IMR-90 (cell line): ENCODE data around the gene CCR3. TPM values are rescaled to one million over a fixed set of nuclear protein-coding genes. Genes with fewer than 3 reads are reported as not detected.

Experiments
- ATAC-seq: fragments of 200-7000 bp; cut with Tn5 transposase; 2 replicates; pipeline ENCODE4 v1.9.1; 2020; ENCODE audit warnings: low read depth, mild to moderate bottlenecking, moderate library complexity
- BruUV-seq: library from RNA; stranded (reverse); fragments of 400-500 nt; replicated peaks from 2 replicates; lab custom pipeline; 2021; lab: Mats Ljungman, UMichigan
- CTCF ChIA-PET: fragments of 300-600 bp; formaldehyde crosslinking; extraction: SDS; loops from one replicate; lab custom pipeline; 2021; ENCODE audit warnings: antibody characterized with exemption; lab: Yijun Ruan, JAX
- POLR2A ChIA-PET: fragments of 300-600 bp; sonication (Branson Sonifier 250); formaldehyde crosslinking; loops from one replicate; lab custom pipeline; 2022; ENCODE audit warnings: antibody characterized with exemption; ENCODE audit not compliant: unreplicated experiment; lab: Charles Lee
- DNase-seq: peaks from one replicate; pipeline ENCODE4 v3.0.0; 2013
- H2AFZ ChIP-seq: replicated peaks from 2 replicates; pipeline ENCODE3; 2013; ENCODE audit warnings: low read length, mild to moderate bottlenecking; ENCODE audit not compliant: poor library complexity
- H2AK5ac ChIP-seq: 2 replicates; pipeline ENCODE4 v1.6.1; 2013; ENCODE audit warnings: low read depth, low read length, inconsistent platforms
- H2AK9ac ChIP-seq: replicated peaks from 2 replicates; pipeline ENCODE3; 2013; ENCODE audit warnings: mild to moderate bottlenecking, low read depth, low read length, moderate library complexity; ENCODE audit not compliant: poor library complexity
- H2BK120ac ChIP-seq: 2 replicates; pipeline ENCODE4 v1.6.1; 2013; ENCODE audit warnings: low read depth, low read length, inconsistent platforms
- H2BK15ac ChIP-seq: 3 replicates; pipeline ENCODE4 v1.6.1; 2013; ENCODE audit warnings: low read depth, low read length, inconsistent platforms
- H2BK20ac ChIP-seq: 2 replicates; pipeline ENCODE4 v1.6.1; 2013; ENCODE audit warnings: low read depth, mild to moderate bottlenecking, inconsistent platforms, low read length, moderate library complexity
- H2BK5ac ChIP-seq: 2 replicates; pipeline ENCODE4 v1.6.1; 2013; ENCODE audit warnings: mild to moderate bottlenecking, low read depth, low read length, inconsistent platforms; ENCODE audit not compliant: poor library complexity, severe bottlenecking
- H3K14ac ChIP-seq: replicated peaks from 2 replicates; pipeline ENCODE4 v1.6.1; 2013; ENCODE audit warnings: low read depth, low read length, inconsistent platforms
- H3K18ac ChIP-seq: 2 replicates; pipeline ENCODE4 v1.6.1; 2013; ENCODE audit warnings: low read depth, low read length, control low read depth
- H3K23ac ChIP-seq: 2 replicates; pipeline ENCODE4 v1.6.1; 2013; ENCODE audit warnings: low read depth, low read length, inconsistent platforms
- H3K27ac ChIP-seq: 2 replicates; pipeline ENCODE4 v1.5.1; 2013; ENCODE audit warnings: mild to moderate bottlenecking, control low read depth, low read length; ENCODE audit not compliant: insufficient read depth
- H3K27me3 ChIP-seq: 2 replicates; pipeline ENCODE4 v1.6.1; 2013; ENCODE audit warnings: low read length; ENCODE audit not compliant: control insufficient read depth, insufficient read depth
- H3K36me3 ChIP-seq: 2 replicates; pipeline ENCODE4 v1.6.1; 2013; ENCODE audit warnings: low read length, mixed read lengths; ENCODE audit not compliant: control insufficient read depth, insufficient read depth
- H3K4ac ChIP-seq: 2 replicates; pipeline ENCODE4 v1.6.1; 2013; ENCODE audit warnings: low read depth, low read length, inconsistent platforms
- H3K4me1 ChIP-seq: 2 replicates; pipeline ENCODE4 v1.6.1; 2013; ENCODE audit warnings: low read length, mixed read lengths; ENCODE audit not compliant: control insufficient read depth, insufficient read depth
- H3K4me2 ChIP-seq: 2 replicates; pipeline ENCODE4 v1.6.1; 2013; ENCODE audit warnings: low read depth, mild to moderate bottlenecking, control low read depth, low read length, moderate library complexity
- H3K4me3 ChIP-seq: 2 replicates; pipeline ENCODE4 v1.5.1; 2013; ENCODE audit warnings: low read depth, mild to moderate bottlenecking, control low read depth, low read length, moderate library complexity; ENCODE audit not compliant: insufficient read depth
- H3K56ac ChIP-seq: 2 replicates; pipeline ENCODE4 v1.6.1; 2013; ENCODE audit warnings: low read length, inconsistent platforms; ENCODE audit not compliant: insufficient read depth; ENCODE audit errors: extremely low read depth
- H3K79me1 ChIP-seq, 2 experiments: 2 replicates each; pipeline ENCODE4 v1.6.1; 2013; ENCODE audit warnings: low read length in 2 of 2, inconsistent platforms in 1 of 2, low read depth in 1 of 2
- H3K9ac ChIP-seq: 2 replicates; pipeline ENCODE4 v1.6.1; 2013; ENCODE audit warnings: low read depth, low read length, control low read depth
- H3K9me1 ChIP-seq: 2 replicates; pipeline ENCODE4 v1.6.1; 2013; ENCODE audit warnings: low read length, inconsistent platforms; ENCODE audit not compliant: insufficient read depth
- H3K9me3 ChIP-seq: 2 replicates; pipeline ENCODE4 v1.6.1; 2013; ENCODE audit warnings: low read length; ENCODE audit not compliant: control insufficient read depth, insufficient read depth
- H4K20me1 ChIP-seq: 2 replicates; pipeline ENCODE4 v1.6.1; 2013; ENCODE audit warnings: low read length, inconsistent platforms; ENCODE audit not compliant: insufficient read depth
- H4K5ac ChIP-seq: 2 replicates; pipeline ENCODE4 v1.6.1; 2013; ENCODE audit warnings: mild to moderate bottlenecking, low read depth, low read length, control low read depth
- H4K8ac ChIP-seq, 2 experiments: 2 replicates each; pipeline ENCODE4 v1.6.1; 2013; ENCODE audit warnings: low read depth in 2 of 2, low read length in 2 of 2, control low read depth in 1 of 2, inconsistent platforms in 1 of 2
- H4K91ac ChIP-seq: 2 replicates; pipeline ENCODE4 v1.6.1; 2013; ENCODE audit warnings: low read depth, low read length, inconsistent platforms; ENCODE audit not compliant: insufficient read depth
- MXI1 ChIP-seq: IDR thresholded peaks from 2 replicates; pipeline ENCODE4 v1.6.1; 2012; ENCODE audit warnings: low read depth, mild to moderate bottlenecking, low read length, moderate library complexity, borderline replicate concordance
- RAD21 ChIP-seq: IDR thresholded peaks from 2 replicates; pipeline ENCODE4 v1.6.1; 2012; ENCODE audit warnings: low read length, improper control_type of control experiment
- SMC3 ChIP-seq: fragments of 150-350 bp; IDR thresholded peaks from 2 replicates; pipeline ENCODE4 v1.6.1; 2016; ENCODE audit warnings: low read depth, mild to moderate bottlenecking, antibody characterized with exemption, low read length, moderate library complexity
- USF2 ChIP-seq: fragments of 150-350 bp; IDR thresholded peaks from 2 replicates; pipeline ENCODE4 v1.6.1; 2017; ENCODE audit warnings: mild to moderate bottlenecking, antibody characterized with exemption, low read length, low read depth
- WGBS, 2 experiments: methylation state at CpG; one replicate each; pipeline versions ENCODE4 v1.1.5 to v1.1.7; 2013; ENCODE audit warnings: missing lambda C conversion rate in 2 of 2; ENCODE audit not compliant: insufficient read length in 1 of 2; ENCODE audit errors: extremely low coverage in 2 of 2; 5-methylcytosine and 5-hydroxymethylcytosine counted together
- dilution Hi-C: fragments of 300-500 bp; cut with HindIII; formaldehyde crosslinking; loops from one replicate; pipeline ENCODE4 v1.14.3; 2018; ENCODE audit warnings: low sequenced_read_pairs; ENCODE audit not compliant: unreplicated experiment
- in situ Hi-C: fragments of 300-500 bp; cut with MboI; formaldehyde crosslinking; loops from 3 replicates; pipeline ENCODE4 v1.14.3; 2019; ENCODE audit warnings: low sequenced_read_pairs, inconsistent platforms, mixed read lengths
- intact Hi-C: fragments of 100-400 bp; cut with micrococcal nuclease; formaldehyde crosslinking; loops from 2 replicates; pipeline ENCODE4 v1.10.0; 2022
- polyA plus RNA-seq, 3 experiments: library from polyadenylated mRNA; depleted of rRNA; stranded (reverse); fragments of >200 nt; gene quantifications; 2 replicates each; pipeline ENCODE4 v1.2.3, GENCODE V29; 2012; ENCODE audit warnings: low replicate concordance in 1 of 3
- total RNA-seq: library from RNA; depleted of rRNA; stranded (reverse); fragments of >200 nt; gene quantifications from 2 replicates; pipeline ENCODE4 v1.2.3, GENCODE V29; 2012
- TF ChIP-seq, protein P1 (sequence below): conservative IDR thresholded peaks from 2 replicates; pipeline ENCODE4 v1.5.1; 2012; ENCODE audit warnings: mild to moderate bottlenecking, low read depth, low read length, improper control_type of control experiment

Gene CCR3
- total and polyA plus RNA-seq, 2 of the 4 experiments (the other 2 are of a cell fraction): not detected

- H4K8ac ChIP-seq: no peak overlapping the region
- no peak overlapping the region for H3K9ac ChIP-seq
- in situ Hi-C loops: no loop called here
- POLR2A ChIA-PET: no interaction called here
- H2AFZ ChIP-seq: no peak overlapping the region
- no peak overlapping the region for H3K14ac ChIP-seq
- no peaks in the 10 kb centered on the region for H3K4me1 ChIP-seq
- DNase-seq (no peak), ATAC-seq (no peak)
- TF ChIP-seq USF2 (no peak), MXI1 (no peak), RAD21 (peak; percentile 18; the same call in 1 of the 2 replicates), SMC3 (peak; percentile 25; the same call in 1 of the 2 replicates)
- TF ChIP-seq, protein P1, sequence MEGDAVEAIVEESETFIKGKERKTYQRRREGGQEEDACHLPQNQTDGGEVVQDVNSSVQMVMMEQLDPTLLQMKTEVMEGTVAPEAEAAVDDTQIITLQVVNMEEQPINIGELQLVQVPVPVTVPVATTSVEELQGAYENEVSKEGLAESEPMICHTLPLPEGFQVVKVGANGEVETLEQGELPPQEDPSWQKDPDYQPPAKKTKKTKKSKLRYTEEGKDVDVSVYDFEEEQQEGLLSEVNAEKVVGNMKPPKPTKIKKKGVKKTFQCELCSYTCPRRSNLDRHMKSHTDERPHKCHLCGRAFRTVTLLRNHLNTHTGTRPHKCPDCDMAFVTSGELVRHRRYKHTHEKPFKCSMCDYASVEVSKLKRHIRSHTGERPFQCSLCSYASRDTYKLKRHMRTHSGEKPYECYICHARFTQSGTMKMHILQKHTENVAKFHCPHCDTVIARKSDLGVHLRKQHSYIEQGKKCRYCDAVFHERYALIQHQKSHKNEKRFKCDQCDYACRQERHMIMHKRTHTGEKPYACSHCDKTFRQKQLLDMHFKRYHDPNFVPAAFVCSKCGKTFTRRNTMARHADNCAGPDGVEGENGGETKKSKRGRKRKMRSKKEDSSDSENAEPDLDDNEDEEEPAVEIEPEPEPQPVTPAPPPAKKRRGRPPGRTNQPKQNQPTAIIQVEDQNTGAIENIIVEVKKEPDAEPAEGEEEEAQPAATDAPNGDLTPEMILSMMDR: peak; percentile 37
- H3K36me3 ChIP-seq: no peaks in the 10 kb centered on the region
- no peak overlapping the region for H3K4me3 ChIP-seq
- H3K79me1 ChIP-seq: no peaks in the 10 kb centered on the region
- dilution Hi-C loops: no loop called here
- no peaks in the 10 kb centered on the region for H3K9me1 ChIP-seq
- no peak overlapping the region for H2BK15ac ChIP-seq
- H4K5ac ChIP-seq: no peak overlapping the region
- no peak overlapping the region for H4K91ac ChIP-seq
- no peak overlapping the region for H2BK120ac ChIP-seq
- 83% methylated on average over 2 of the region's 9 CpGs; no CpG with 5 or more reads in 1 of the 2 experiments for WGBS, 2 experiments
- H3K27me3 ChIP-seq: peaks cover 12% of the 10 kb centered on the region
- H2BK5ac ChIP-seq: no peak overlapping the region
- no peak overlapping the region for H3K27ac ChIP-seq
- H3K18ac ChIP-seq: no peak overlapping the region
- H2BK20ac ChIP-seq: no peak overlapping the region
- H3K4ac ChIP-seq: no peak overlapping the region
- H3K9me3 ChIP-seq: no peaks in the 10 kb centered on the region
- CTCF ChIA-PET: interaction anchor here (0.6 kb wide), 1 partner anchor 660 kb away, joined by 5 read pairs; no protein-coding TSS in a partner anchor
- H2AK5ac ChIP-seq: no peak overlapping the region
- no peak overlapping the region for H2AK9ac ChIP-seq
- no TSS peak for BruUV-seq
- intact Hi-C loops: no loop called here
- no peak overlapping the region for H3K23ac ChIP-seq
- no peak overlapping the region for H3K4me2 ChIP-seq
- H3K56ac ChIP-seq: no peak overlapping the region
- no peaks in the 10 kb centered on the region for H4K20me1 ChIP-seq
These were observed 34.3 kb downstream of the CCR3 start for GRCh38 chr3:46276497-46277099.
